Measurements from ENCODE around the gene SREBF2.

The SREBF2 gene

DNA sequence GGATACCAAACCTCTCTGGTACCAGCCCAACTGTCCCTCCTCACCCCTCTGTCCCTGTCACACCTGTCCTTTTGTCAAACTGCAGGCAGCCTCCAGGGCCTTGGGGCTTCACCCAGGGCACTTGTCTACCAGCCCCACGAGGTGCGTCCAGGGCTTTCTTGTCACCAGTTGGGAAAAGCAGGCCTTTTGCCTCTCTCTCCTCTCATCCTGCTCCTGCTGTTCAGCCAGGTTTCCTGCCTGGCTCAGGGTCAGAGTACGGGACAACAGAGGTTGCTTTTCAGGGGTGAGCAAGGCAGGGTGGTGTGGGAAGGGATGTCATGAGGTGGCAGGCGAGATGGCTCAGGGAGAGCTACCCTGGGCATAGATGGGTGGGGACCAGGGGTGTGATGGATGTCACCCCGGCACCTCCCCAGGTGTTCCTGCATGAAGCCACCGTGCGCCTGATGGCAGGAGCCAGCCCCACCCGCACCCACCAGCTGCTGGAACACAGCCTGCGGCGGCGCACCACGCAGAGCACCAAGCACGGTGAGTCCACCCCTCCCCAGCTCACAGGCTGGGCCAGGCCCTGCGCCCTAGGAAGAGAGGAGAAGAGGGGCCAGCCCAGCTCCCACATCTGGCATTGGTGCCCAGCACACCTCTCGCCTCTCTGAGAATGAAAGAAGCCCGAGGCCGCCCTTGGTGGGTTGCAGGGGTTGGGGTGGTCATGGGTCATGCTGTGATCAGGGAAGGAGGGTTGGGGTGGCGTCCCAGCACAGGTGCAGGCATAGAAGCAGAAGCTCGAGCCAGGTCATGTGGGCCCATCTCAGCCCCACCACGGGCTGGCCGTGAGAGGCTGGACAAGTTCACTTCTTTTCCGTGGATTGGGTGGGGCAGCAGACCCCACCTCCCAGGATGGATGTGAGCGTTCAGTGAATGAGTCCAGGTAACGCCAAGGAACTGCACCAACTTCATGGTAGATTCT lies 71.8 kb downstream of the SREBF2 start:
- no peak overlapping the region for H3K23ac ChIP-seq (ENCODE audit: low read length in 2 of 2)
- no peak overlapping the region for H2BK120ac ChIP-seq (ENCODE audit: low read depth, low read length)
- H3K36me3 ChIP-seq (ENCODE audit: control insufficient read depth in 1 of 2, insufficient read depth in 2 of 2, low read depth in 1 of 2, low read length in 2 of 2) = peaks cover 74 to 81% of the 10 kb centered on the region in 2 experiments
- peaks cover 2% of the 10 kb centered on the region for H3K79me1 ChIP-seq (replicated peaks; ENCODE audit: low read length, poor library complexity, severe bottlenecking)
- H3K4ac ChIP-seq (ENCODE audit: low read depth in 1 of 2, low read length in 2 of 2) = no peak overlapping the region
- no peak overlapping the region for H2AFZ ChIP-seq (ENCODE audit: low read depth, low read length)
- H3K4me1 ChIP-seq (ENCODE audit: control insufficient read depth, insufficient read depth, low read depth, low read length) = peaks cover 24% of the 10 kb centered on the region
- no peak overlapping the region for H2BK5ac ChIP-seq (ENCODE audit: low read depth, low read length, poor library complexity, severe bottlenecking)
- no peak overlapping the region for H2BK15ac ChIP-seq (ENCODE audit: low read depth, poor library complexity, severe bottlenecking)
- no peak overlapping the region for H3K4me3 ChIP-seq (ENCODE audit: insufficient read depth in 1 of 2, low read depth in 1 of 2, low read length in 2 of 2)
- no peak overlapping the region for H3K9ac ChIP-seq (ENCODE audit: low read length)
- WGBS = 96% methylated on average over 24 of the region's 24 CpGs
- no peak overlapping the region for H4K8ac ChIP-seq (ENCODE audit: low read length)
- H3K27ac ChIP-seq (ENCODE audit: low read length, poor library complexity, severe bottlenecking) = no peak overlapping the region
- no peak for DNase-seq
- no peak overlapping the region for H3K14ac ChIP-seq (ENCODE audit: low read length in 2 of 2)
- H4K91ac ChIP-seq (ENCODE audit: low read length) = peak overlapping the region; percentile 16
- no peak overlapping the region for H2AK5ac ChIP-seq (ENCODE audit: low read length, severe bottlenecking)
- H3K4me2 ChIP-seq (ENCODE audit: low read length, poor library complexity, severe bottlenecking) = no peak overlapping the region
- H3K9me3 ChIP-seq (ENCODE audit: control insufficient read depth, low read length) = no peaks in the 10 kb centered on the region
- H3K18ac ChIP-seq (ENCODE audit: low read depth in 1 of 2, low read length in 2 of 2) = no peak overlapping the region
- peaks cover 0 to 3% of the 10 kb centered on the region in 2 experiments for H3K27me3 ChIP-seq (ENCODE audit: control insufficient read depth in 1 of 2, insufficient read depth in 1 of 2, low read length in 2 of 2)
- H2BK12ac ChIP-seq (ENCODE audit: low read length in 2 of 2) = no peak overlapping the region

DNA sequence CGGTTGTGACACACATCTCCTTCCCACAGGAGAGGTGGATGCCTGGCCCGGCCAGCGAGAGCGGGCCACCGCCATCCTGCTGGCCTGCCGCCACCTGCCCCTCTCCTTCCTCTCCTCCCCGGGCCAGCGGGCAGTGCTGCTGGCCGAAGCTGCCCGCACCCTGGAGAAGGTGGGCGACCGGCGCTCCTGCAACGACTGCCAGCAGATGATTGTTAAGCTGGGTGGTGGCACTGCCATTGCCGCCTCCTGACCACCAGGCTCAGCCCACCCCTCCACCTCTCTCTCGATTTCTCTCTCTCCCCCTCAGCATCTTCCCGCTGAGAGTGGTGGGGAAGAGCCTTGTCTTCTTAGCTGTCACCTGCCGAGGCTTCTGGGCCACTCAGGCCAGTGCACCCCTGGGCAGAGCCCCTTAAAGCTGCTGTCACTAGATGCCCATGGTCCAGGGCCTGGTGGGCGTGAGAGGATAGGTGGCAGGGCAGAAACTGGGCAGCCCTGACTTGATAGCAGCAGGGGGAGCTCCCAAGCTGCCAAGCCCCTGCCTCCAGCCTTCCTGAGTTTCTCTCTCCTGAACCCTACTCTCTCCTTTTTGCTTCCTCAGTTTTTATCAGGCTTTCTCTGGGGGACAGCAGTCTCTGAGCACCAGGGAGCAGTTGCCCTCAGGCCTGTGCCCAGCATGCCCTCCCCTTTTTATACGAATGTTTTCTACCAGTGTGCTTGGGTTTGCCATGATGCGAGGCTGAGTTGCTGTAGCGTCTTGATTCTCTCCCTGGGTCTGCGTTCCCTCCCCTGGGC lies 72.7 kb downstream of the SREBF2 start:
- peak overlapping the region; percentile 16 for H4K91ac ChIP-seq (ENCODE audit: low read length)
- H2AFZ ChIP-seq (ENCODE audit: low read depth, low read length) = no peak overlapping the region
- H3K4me2 ChIP-seq (ENCODE audit: low read length, poor library complexity, severe bottlenecking) = no peak overlapping the region
- no peak overlapping the region for H3K18ac ChIP-seq (ENCODE audit: low read depth in 1 of 2, low read length in 2 of 2)
- DNase-seq = no peak
- 97% methylated on average over 16 of the region's 23 CpGs for whole genome bisulfite sequencing
- no peak overlapping the region for H4K8ac ChIP-seq (ENCODE audit: low read length)
- H3K4ac ChIP-seq (ENCODE audit: low read depth in 1 of 2, low read length in 2 of 2) = no peak overlapping the region
- H3K27me3 ChIP-seq (ENCODE audit: control insufficient read depth in 1 of 2, insufficient read depth in 1 of 2, low read length in 2 of 2) = peaks cover 0 to 8% of the 10 kb centered on the region in 2 experiments
- no peak overlapping the region for H3K27ac ChIP-seq (ENCODE audit: low read length, poor library complexity, severe bottlenecking)
- H3K79me1 ChIP-seq (replicated peaks; ENCODE audit: low read length, poor library complexity, severe bottlenecking) = peaks cover 2% of the 10 kb centered on the region
- no peak overlapping the region for H2BK15ac ChIP-seq (ENCODE audit: low read depth, poor library complexity, severe bottlenecking)
- H3K9me3 ChIP-seq (ENCODE audit: control insufficient read depth, low read length) = no peaks in the 10 kb centered on the region
- no peak overlapping the region for H3K23ac ChIP-seq (ENCODE audit: low read length in 2 of 2)
- no peak overlapping the region for H2AK5ac ChIP-seq (ENCODE audit: low read length, severe bottlenecking)
- no peak overlapping the region for H2BK120ac ChIP-seq (ENCODE audit: low read depth, low read length)
- no peak overlapping the region for H3K9ac ChIP-seq (ENCODE audit: low read length)
- H2BK12ac ChIP-seq (ENCODE audit: low read length in 2 of 2) = no peak overlapping the region
- H2BK5ac ChIP-seq (ENCODE audit: low read depth, low read length, poor library complexity, severe bottlenecking) = no peak overlapping the region
- no peak overlapping the region for H3K14ac ChIP-seq (ENCODE audit: low read length in 2 of 2)
- peaks cover 33% of the 10 kb centered on the region for H3K4me1 ChIP-seq (ENCODE audit: control insufficient read depth, insufficient read depth, low read depth, low read length)
- H3K36me3 ChIP-seq (ENCODE audit: control insufficient read depth in 1 of 2, insufficient read depth in 2 of 2, low read depth in 1 of 2, low read length in 2 of 2) = peaks cover 66 to 72% of the 10 kb centered on the region in 2 experiments
- H3K4me3 ChIP-seq (ENCODE audit: insufficient read depth in 1 of 2, low read depth in 1 of 2, low read length in 2 of 2) = no peak overlapping the region

DNA sequence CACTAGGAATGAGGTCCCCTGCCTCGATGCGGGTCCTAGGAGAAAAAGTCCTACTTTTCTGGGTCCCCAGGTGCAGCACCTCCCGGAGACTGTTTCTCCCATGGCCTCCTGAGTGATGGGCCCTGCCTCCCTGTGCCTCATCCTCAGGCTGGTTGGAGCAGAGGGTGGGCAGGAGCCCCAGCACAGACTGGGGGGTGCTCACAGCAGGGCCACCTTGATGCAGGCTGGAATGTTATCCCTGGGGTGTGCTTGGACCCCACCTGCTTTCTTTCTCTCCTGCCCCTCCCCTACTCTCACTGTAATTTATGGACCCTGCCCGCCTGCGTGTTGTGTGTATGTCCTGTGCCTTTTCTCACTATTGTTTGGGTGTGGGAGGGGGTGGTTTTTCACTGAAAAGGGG lies 73.9 kb downstream of the SREBF2 start:
- Histone ChIP-seq H3K23ac (ENCODE audit: low read length in 2 of 2) (no peak overlapping the region), H3K14ac (ENCODE audit: low read length in 2 of 2) (no peak overlapping the region), H2BK15ac (ENCODE audit: low read depth, poor library complexity, severe bottlenecking) (no peak overlapping the region), H2BK12ac (ENCODE audit: low read length in 2 of 2) (no peak overlapping the region), H2AFZ (ENCODE audit: low read depth, low read length) (no peak overlapping the region), H3K27me3 (ENCODE audit: control insufficient read depth in 1 of 2, insufficient read depth in 1 of 2, low read length in 2 of 2) (peaks cover 12 to 20% of the 10 kb centered on the region in 2 experiments), H2AK5ac (ENCODE audit: low read length, severe bottlenecking) (no peak overlapping the region), H3K4me1 (ENCODE audit: control insufficient read depth, insufficient read depth, low read depth, low read length) (peaks cover 40% of the 10 kb centered on the region), H2BK120ac (ENCODE audit: low read depth, low read length) (no peak overlapping the region), H3K9ac (ENCODE audit: low read length) (no peak overlapping the region), H2BK5ac (ENCODE audit: low read depth, low read length, poor library complexity, severe bottlenecking) (no peak overlapping the region), H3K4me2 (ENCODE audit: low read length, poor library complexity, severe bottlenecking) (no peak overlapping the region), H4K91ac (ENCODE audit: low read length) (no peak overlapping the region), H3K4me3 (ENCODE audit: insufficient read depth in 1 of 2, low read depth in 1 of 2, low read length in 2 of 2) (no peak overlapping the region), H3K4ac (ENCODE audit: low read depth in 1 of 2, low read length in 2 of 2) (no peak overlapping the region), H3K9me3 (ENCODE audit: control insufficient read depth, low read length) (no peaks in the 10 kb centered on the region), H3K79me1 (replicated peaks; ENCODE audit: low read length, poor library complexity, severe bottlenecking) (peaks cover 2% of the 10 kb centered on the region), H3K18ac (ENCODE audit: low read depth in 1 of 2, low read length in 2 of 2) (no peak overlapping the region), H3K27ac (ENCODE audit: low read length, poor library complexity, severe bottlenecking) (no peak overlapping the region), H3K36me3 (ENCODE audit: control insufficient read depth in 1 of 2, insufficient read depth in 2 of 2, low read depth in 1 of 2, low read length in 2 of 2) (peaks cover 55 to 63% of the 10 kb centered on the region in 2 experiments), H4K8ac (ENCODE audit: low read length) (no peak overlapping the region)
- WGBS = 98% methylated on average over 3 of the region's 5 CpGs
- no peak for DNase-seq

All from mesenchymal stem cell (in vitro differentiated cells and primary cell).